Measurements from ENCODE around the gene ZNF521.

GRCh38 chr18:25291150-25291549 is 60.8 kb downstream of the ZNF521 start:
- TF ChIP-seq CTCF (IDR thresholded peaks at IDR 0.05): no peak
- no peak for TF ChIP-seq POLR2AphosphoS5 (IDR thresholded peaks at IDR 0.05)
- TF ChIP-seq POLR2A (IDR thresholded peaks at IDR 0.05): no peak

Data from breast epithelium (tissue), 3 donors.